Left ventricle myocardium inferior (tissue), 1 donor: Measurements from ENCODE around the gene FRMPD2. TPM values are rescaled to one million over a fixed set of nuclear protein-coding genes. Genes with fewer than 3 reads are reported as not detected.

ENCODE experiments used
- DNase-seq: peaks from one replicate; pipeline ENCODE4 v3.0.0-alpha.2; 2020
- H3K27ac ChIP-seq: fragments of 200-600 bp; replicated peaks from 2 replicates; pipeline ENCODE4 v1.8.0; 2021
- H3K27me3 ChIP-seq: fragments of 200-600 bp; 2 replicates; pipeline ENCODE4 v1.8.0; 2021; ENCODE audit warnings: low read depth
- H3K36me3 ChIP-seq: fragments of 200-600 bp; 2 replicates; pipeline ENCODE4 v1.8.0; 2021
- H3K4me1 ChIP-seq: fragments of 200-600 bp; 2 replicates; pipeline ENCODE4 v1.8.0; 2021
- H3K4me3 ChIP-seq: fragments of 200-600 bp; 2 replicates; pipeline ENCODE4 v1.8.0; 2021; ENCODE audit warnings: mild to moderate bottlenecking, moderate library complexity
- H3K9me3 ChIP-seq: fragments of 200-600 bp; replicated peaks from 2 replicates; pipeline ENCODE4 v1.8.0; 2021
- intact Hi-C: fragments of 100-400 bp; cut with micrococcal nuclease; formaldehyde crosslinking; loops from one replicate; pipeline ENCODE4 v1.11.0; 2022
- total RNA-seq: library from RNA; stranded (reverse); fragmentation: NEBNext Ultra II Directional; extraction: Animal tissue kit (Norgen Biotek cat#: 25700); gene quantifications from one replicate; pipeline ENCODE4 v1.2.1, GENCODE V29; 2021
- TF ChIP-seq, protein P1 (sequence below): fragments of 200-600 bp; IDR thresholded peaks from 2 replicates; pipeline ENCODE4 v1.8.0; 2021; ENCODE audit warnings: antibody characterized with exemption, mild to moderate bottlenecking, borderline replicate concordance
- donor health status: DM: no; HTN: yes; CAD: no; lungs with severe emphysema.

The FRMPD2 gene
- total RNA-seq, 1 donor from 2014 or later, result 0.38 TPM

DNA sequence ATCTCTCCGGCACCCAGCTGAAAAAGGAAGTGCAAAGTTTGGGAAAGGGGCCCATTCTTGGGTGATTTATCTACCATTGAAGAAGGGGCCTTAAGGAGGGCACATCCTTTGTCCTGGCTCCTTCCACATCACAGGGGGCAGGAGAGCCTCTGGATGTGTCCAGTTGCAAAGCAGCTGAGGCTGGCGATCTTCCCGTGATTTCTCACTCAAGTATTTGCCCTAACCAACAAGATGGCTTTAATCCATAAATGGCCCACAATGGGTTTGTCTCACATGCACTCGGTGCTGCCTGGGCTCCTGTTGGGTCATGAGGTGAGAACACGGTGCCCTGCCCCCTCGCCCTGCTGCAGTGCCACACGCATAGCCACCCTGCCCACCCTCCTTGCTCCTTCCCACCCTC is 14.2 kb upstream of the FRMPD2 start:
- DNase-seq, result no peak
- no peak overlapping the region for H3K4me3 ChIP-seq
- H3K27me3 ChIP-seq, result peaks cover 4% of the 10 kb centered on the region
- H3K9me3 ChIP-seq, result peaks cover 15% of the 10 kb centered on the region
- no peak overlapping the region for H3K27ac ChIP-seq
- H3K4me1 ChIP-seq, result peaks cover 18% of the 10 kb centered on the region
- TF ChIP-seq, protein P1, sequence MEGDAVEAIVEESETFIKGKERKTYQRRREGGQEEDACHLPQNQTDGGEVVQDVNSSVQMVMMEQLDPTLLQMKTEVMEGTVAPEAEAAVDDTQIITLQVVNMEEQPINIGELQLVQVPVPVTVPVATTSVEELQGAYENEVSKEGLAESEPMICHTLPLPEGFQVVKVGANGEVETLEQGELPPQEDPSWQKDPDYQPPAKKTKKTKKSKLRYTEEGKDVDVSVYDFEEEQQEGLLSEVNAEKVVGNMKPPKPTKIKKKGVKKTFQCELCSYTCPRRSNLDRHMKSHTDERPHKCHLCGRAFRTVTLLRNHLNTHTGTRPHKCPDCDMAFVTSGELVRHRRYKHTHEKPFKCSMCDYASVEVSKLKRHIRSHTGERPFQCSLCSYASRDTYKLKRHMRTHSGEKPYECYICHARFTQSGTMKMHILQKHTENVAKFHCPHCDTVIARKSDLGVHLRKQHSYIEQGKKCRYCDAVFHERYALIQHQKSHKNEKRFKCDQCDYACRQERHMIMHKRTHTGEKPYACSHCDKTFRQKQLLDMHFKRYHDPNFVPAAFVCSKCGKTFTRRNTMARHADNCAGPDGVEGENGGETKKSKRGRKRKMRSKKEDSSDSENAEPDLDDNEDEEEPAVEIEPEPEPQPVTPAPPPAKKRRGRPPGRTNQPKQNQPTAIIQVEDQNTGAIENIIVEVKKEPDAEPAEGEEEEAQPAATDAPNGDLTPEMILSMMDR, result no peak
- intact Hi-C loops, result no loop called here
- H3K36me3 ChIP-seq, result no peaks in the 10 kb centered on the region

DNA sequence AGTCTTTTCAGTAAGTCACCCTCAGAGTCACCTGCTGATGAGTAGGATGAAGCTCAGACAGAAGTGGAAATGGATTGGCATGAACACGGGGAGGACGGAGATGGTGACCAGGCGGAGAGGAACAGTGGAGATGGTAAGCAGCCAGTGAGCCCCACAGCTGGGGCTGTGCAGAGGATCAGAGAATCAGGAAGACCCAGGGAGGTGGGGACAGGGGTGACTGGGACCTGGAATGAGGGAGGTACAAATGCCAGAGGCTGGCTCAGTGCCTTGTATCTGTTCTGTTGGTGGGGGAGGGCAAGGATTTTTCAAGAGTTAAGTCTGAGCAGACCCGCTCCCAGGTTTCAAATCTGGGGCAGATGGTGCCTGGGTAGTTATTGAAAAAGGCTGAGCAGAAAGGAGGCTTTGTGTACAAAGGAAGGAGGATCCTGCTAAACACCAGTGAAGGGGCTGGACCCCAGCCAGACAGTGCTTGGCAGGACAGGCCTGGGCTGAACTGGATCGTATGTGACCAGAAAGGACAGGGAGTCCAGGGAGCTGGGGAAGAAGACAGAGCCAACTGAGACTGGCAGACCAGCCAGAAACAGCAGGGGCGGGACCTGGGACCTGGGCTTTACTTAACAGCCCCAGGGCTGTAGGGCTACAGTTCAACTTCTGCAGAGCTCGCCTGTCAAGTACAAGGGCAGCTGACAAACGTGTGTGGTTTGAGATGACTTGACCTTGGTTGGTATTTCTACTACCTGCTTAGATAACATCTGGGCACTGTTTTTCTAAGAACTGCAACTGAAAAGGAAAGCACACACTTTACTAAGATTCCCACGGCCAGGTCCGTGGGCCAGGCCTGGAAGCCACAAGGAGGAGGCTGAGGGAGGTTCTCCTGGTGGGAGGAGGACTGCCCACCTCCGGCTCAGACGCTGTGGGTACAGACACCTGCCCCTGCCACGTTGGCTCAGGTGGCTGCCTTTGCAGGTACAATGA is 13.2 kb upstream of the FRMPD2 start:
- intact Hi-C loops, result no loop called here

DNA sequence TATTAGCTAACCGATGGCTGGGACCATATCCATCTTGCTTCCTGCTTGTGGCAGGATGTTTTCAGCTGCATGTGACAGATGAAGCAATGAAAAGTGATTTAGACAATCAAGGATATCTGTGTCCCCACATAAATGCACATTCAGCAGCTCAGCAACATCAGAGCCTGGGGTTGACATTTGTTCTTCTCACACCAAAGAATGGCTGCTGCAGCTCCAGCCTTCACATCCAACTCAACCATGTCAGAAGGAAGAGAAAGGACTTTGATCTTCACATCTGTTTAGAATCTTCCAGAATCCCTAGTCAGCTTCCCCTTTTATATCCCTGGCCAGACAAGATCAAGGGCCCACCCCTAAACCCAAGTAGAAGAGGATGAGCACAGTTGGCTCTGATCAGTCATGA is 11.9 kb upstream of the FRMPD2 start:
- Histone ChIP-seq H3K27me3 (peaks cover 4% of the 10 kb centered on the region), H3K4me3 (no peak overlapping the region), H3K36me3 (no peaks in the 10 kb centered on the region), H3K9me3 (peaks cover 16% of the 10 kb centered on the region), H3K27ac (no peak overlapping the region), H3K4me1 (peaks cover 18% of the 10 kb centered on the region)
- no peak for DNase-seq
- intact Hi-C loops, result no loop called here
- TF ChIP-seq, protein P1, result no peak

More for the DNA sequence above, 13.2 kb upstream of the FRMPD2 start:
- Histone ChIP-seq H3K36me3 (no peaks in the 10 kb centered on the region), H3K27me3 (peaks cover 4% of the 10 kb centered on the region), H3K4me3 (no peak overlapping the region), H3K4me1 (peaks cover 18% of the 10 kb centered on the region), H3K27ac (no peak overlapping the region), H3K9me3 (peaks cover 17% of the 10 kb centered on the region)
- TF ChIP-seq, protein P1, result no peak
- peak; percentile 33 for DNase-seq

GRCh38 chr10:48285710-48286109 is 11.2 kb upstream of the FRMPD2 start:
- H3K9me3 ChIP-seq, result peaks cover 23% of the 10 kb centered on the region
- DNase-seq, result no peak
- intact Hi-C loops, result no loop called here
- no peaks in the 10 kb centered on the region for H3K36me3 ChIP-seq
- H3K27ac ChIP-seq, result no peak overlapping the region
- peaks cover 4% of the 10 kb centered on the region for H3K27me3 ChIP-seq
- H3K4me3 ChIP-seq, result no peak overlapping the region
- peaks cover 18% of the 10 kb centered on the region for H3K4me1 ChIP-seq
- TF ChIP-seq, protein P1, result no peak

- intact Hi-C loops, result no loop called here
- TF ChIP-seq, protein P1, result no peak
- DNase-seq, result no peak
- Histone ChIP-seq H3K36me3 (no peaks in the 10 kb centered on the region), H3K9me3 (peaks cover 26% of the 10 kb centered on the region), H3K27ac (no peak overlapping the region), H3K27me3 (peaks cover 8% of the 10 kb centered on the region), H3K4me3 (no peak overlapping the region), H3K4me1 (peaks cover 14% of the 10 kb centered on the region)
These were observed 10.3 kb upstream of the FRMPD2 start for GRCh38 chr10:48284811-48285210.
